ENCODE results near the gene ZNF70. TPM values are rescaled to one million over a fixed set of nuclear protein-coding genes. Genes with fewer than 3 reads are reported as not detected.

Gene ZNF70
- total RNA-seq, 6 experiments from 2014 or later = 0.51 to 1.2 (median 0.85) TPM

DNA sequence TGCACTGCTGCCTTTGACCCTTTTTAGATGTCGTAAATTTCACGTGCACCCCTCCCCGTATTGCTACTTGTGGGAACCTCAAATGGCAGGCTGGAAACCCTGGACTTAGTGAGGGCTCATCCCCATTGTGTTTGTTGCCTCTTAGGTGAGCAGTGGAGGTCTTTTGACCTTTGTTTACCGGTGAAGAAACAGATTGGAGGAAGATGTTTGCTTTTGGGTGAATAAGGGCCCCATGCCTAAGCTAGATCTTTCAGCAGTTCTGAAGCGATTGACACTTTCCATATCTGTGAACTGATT is 36.6 kb upstream of the ZNF70 start:
- no peak for DNase-seq
- intact Hi-C loops (cut with DNase I) = no loop called here
- Histone ChIP-seq H3K27me3 (no peaks in the 10 kb centered on the region), H3K27ac (peak overlapping the region; percentile 95 to 100 (median 98)), H3K36me3 (peaks cover 0 to 7% (median 0%) of the 10 kb centered on the region in 4 donors), H3K4me1 (peaks cover 0 to 48% (median 9%) of the 10 kb centered on the region in 4 donors), H3K9me3 (no peaks in the 10 kb centered on the region), H3K4me3 (peak overlapping the region; percentile 87 to 95 (median 92))
- ATAC-seq = no peak
- 4% methylated on average over 5 of the region's 5 CpGs for WGBS (ENCODE audit: insufficient coverage, low coverage, low lambda C conversion rate, missing lambda C conversion rate)
- TF ChIP-seq, protein P1, sequence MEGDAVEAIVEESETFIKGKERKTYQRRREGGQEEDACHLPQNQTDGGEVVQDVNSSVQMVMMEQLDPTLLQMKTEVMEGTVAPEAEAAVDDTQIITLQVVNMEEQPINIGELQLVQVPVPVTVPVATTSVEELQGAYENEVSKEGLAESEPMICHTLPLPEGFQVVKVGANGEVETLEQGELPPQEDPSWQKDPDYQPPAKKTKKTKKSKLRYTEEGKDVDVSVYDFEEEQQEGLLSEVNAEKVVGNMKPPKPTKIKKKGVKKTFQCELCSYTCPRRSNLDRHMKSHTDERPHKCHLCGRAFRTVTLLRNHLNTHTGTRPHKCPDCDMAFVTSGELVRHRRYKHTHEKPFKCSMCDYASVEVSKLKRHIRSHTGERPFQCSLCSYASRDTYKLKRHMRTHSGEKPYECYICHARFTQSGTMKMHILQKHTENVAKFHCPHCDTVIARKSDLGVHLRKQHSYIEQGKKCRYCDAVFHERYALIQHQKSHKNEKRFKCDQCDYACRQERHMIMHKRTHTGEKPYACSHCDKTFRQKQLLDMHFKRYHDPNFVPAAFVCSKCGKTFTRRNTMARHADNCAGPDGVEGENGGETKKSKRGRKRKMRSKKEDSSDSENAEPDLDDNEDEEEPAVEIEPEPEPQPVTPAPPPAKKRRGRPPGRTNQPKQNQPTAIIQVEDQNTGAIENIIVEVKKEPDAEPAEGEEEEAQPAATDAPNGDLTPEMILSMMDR (IDR thresholded peaks at IDR 0.05) = no peak
- no peak for TF ChIP-seq POLR2A (IDR thresholded peaks at IDR 0.05)

DNA sequence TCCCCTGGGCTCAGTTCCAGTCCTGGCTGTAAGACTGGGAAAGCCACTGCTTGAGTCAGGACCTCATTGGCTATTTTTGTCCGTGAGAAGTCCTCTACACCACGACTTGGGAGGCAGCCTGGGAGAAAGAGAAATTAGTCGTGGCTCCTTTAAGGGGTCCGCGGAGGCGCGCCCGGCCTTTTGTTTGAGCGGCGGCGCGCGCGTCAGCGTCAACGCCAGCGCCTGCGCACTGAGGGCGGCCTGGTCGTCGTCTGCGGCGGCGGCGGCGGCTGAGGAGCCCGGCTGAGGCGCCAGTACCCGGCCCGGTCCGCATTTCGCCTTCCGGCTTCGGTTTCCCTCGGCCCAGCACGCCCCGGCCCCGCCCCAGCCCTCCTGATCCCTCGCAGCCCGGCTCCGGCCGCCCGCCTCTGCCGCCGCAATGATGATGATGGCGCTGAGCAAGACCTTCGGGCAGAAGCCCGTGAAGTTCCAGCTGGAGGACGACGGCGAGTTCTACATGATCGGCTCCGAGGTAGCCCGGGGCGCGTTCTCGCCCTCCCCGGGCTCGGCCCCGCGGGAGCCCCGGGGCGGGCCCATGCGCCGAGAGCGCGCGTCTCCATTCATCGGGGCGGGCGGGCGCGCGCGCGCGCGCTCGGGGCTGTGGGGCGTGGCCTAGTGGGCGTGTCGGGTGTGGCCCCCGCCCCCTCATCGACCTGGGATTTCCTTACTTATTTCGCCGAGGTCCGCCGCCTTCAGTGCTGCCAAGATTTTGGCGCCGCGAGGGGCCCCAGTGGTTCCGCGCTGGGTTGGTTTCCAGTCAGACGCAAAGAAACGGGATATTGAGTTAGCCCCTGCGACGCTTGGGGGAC is 36.1 kb upstream of the ZNF70 start, which contains the start of gene SMARCB1:
SMARCB1 (plus strand) TSS at position 215 of the 848 bp plus-strand sequence; CDS start at position 419, 204 bp downstream.
- ATAC-seq = peak; percentile 88 to 96 (median 94)
- DNase-seq = peak; percentile 89 to 92 (median 92)
- Histone ChIP-seq H3K4me1 (peaks cover 0 to 48% (median 9%) of the 10 kb centered on the region in 4 donors), H3K27me3 (no peaks in the 10 kb centered on the region), H3K27ac (peak within 1 kb of the TSS; percentile 95 to 100 (median 98)), H3K4me3 (peak within 1 kb of the TSS; percentile 87 to 95 (median 92)), H3K36me3 (peaks cover 0 to 2% (median 0%) of the 10 kb centered on the region in 4 donors), H3K9me3 (no peaks in the 10 kb centered on the region)
- TF ChIP-seq, protein P1 (IDR thresholded peaks at IDR 0.05) = no peak
- peak; percentile 88 for TF ChIP-seq POLR2A (IDR thresholded peaks at IDR 0.05)
- intact Hi-C loops (cut with DNase I) = no loop called here
- 0% methylated on average over 40 of the region's 97 CpGs for WGBS (ENCODE audit: insufficient coverage, low coverage, low lambda C conversion rate, missing lambda C conversion rate)

DNA sequence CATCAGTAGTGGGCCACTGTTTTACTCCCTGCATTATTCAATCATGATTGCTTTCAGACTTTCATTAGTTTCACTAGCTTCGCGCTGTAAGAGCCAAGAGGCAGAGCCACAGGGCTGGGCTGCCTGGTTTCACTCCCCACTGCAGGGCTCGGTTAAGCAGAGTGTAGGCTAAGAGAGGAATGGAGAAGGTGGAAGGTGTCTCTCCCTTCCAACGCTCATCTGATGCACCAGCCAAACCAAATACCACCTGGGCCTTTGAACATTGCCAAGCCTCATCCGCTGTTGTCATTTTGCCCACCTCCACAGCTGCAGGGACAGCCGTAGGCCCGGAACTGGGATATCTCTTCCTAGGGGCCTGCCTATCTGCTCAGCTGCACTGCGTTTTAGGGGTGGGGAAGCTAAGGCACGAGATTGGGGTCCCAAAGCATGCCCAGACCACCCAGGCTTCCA is 35.4 kb upstream of the ZNF70 start:
- 13% methylated on average over 6 of the region's 9 CpGs for whole genome bisulfite sequencing (ENCODE audit: insufficient coverage, low coverage, low lambda C conversion rate, missing lambda C conversion rate)
- Histone ChIP-seq H3K36me3 (no peaks in the 10 kb centered on the region), H3K27ac (peak overlapping the region; percentile 95 to 100 (median 98)), H3K9me3 (no peaks in the 10 kb centered on the region), H3K4me3 (peak overlapping the region; percentile 87 to 95 (median 92)), H3K4me1 (peaks cover 0 to 48% (median 9%) of the 10 kb centered on the region in 4 donors), H3K27me3 (no peaks in the 10 kb centered on the region)
- no peak for TF ChIP-seq POLR2A (IDR thresholded peaks at IDR 0.05)
- TF ChIP-seq, protein P1 (IDR thresholded peaks at IDR 0.05) = no peak
- intact Hi-C loops (cut with DNase I) = no loop called here
- DNase-seq (peak in 1 of 3 donors; percentile 75), ATAC-seq (peak; percentile 5 to 55 (median 31))

DNA sequence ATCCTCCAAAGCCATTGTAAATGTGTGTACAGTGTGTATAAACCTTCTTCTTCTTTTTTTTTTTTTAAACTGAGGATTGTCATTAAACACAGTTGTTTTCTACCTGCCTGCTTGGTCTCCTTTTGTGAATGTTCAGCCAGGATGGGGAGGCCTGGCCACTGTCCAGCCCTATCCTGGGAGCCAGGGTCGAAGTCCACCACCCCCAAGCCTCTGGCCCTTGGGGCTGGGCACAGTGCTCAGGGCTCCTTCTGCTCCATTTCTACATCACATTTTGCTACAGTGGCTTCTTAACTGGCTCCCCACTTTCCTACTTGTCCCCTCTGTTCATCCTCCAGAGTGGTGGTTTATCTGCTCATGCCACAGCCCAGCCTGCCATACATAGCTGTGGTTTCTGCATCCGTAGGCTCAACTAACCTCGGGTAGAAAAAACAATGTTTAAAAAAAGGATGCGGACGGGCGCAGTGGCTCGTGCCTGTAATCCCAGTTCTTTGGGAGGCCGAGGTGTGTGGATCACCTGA is 33.4 kb upstream of the ZNF70 start:
- H3K4me3 ChIP-seq = no peak overlapping the region
- no peaks in the 10 kb centered on the region for H3K27me3 ChIP-seq
- no peaks in the 10 kb centered on the region for H3K36me3 ChIP-seq
- DNase-seq (peak; percentile 69 to 81 (median 78)), ATAC-seq (peak; percentile 35 to 61 (median 46))
- intact Hi-C loops (cut with DNase I) = no loop called here
- peaks cover 0 to 41% (median 9%) of the 10 kb centered on the region in 4 donors for H3K4me1 ChIP-seq
- WGBS (ENCODE audit: insufficient coverage, low coverage, low lambda C conversion rate, missing lambda C conversion rate) = 40% methylated on average over 8 of the region's 8 CpGs
- no peaks in the 10 kb centered on the region for H3K9me3 ChIP-seq
- H3K27ac ChIP-seq = peak overlapping the region in 1 of 3 donors; percentile 16
- TF ChIP-seq POLR2A (IDR thresholded peaks at IDR 0.05) = no peak
- TF ChIP-seq, protein P1 (IDR thresholded peaks at IDR 0.05) = no peak

All from right lobe of liver (tissue), 6 donors.